Endothelial cell of umbilical vein (primary cell): ENCODE data around the gene FRS2. TPM values are rescaled to one million over a fixed set of nuclear protein-coding genes. Genes with fewer than 3 reads are reported as not detected.

ENCODE experiments used
- BruUV-seq: library from RNA; stranded (reverse); fragments of 400-500 nt; replicated peaks from 2 replicates; lab custom pipeline; 2021; lab: Mats Ljungman, UMichigan
- CTCF ChIA-PET: fragments of 300-600, 350-600 bp; sonication (Branson Sonifier 250); formaldehyde crosslinking; loops from one replicate; lab custom pipeline; 2021; ENCODE audit warnings: antibody characterized with exemption, inconsistent platforms; lab: Charles Lee
- POLR2A ChIA-PET: fragments of 300-600, 350-600 bp; sonication (Branson Sonifier 250); formaldehyde crosslinking; loops from one replicate; lab custom pipeline; 2021; ENCODE audit warnings: antibody characterized with exemption, inconsistent platforms; lab: Charles Lee
- DNase-seq: peaks from one replicate; pipeline ENCODE4 v3.0.0-alpha.2; 2011; ENCODE audit warnings: low read depth, low spot score
- FAIRE-seq: peaks from 2 replicates; lab custom pipeline; 2011; peaks lifted over from hg19 to GRCh38; lab: Jason Lieb, UNC
- H2AFZ ChIP-seq: 2 replicates; pipeline ENCODE4 v1.6.0; 2012; ENCODE audit warnings: low read depth, low read length, control low read depth, inconsistent platforms
- H3K27ac ChIP-seq: 2 replicates; pipeline ENCODE4 v1.5.1; 2011; ENCODE audit warnings: low read depth, mild to moderate bottlenecking, control low read depth, low read length, moderate library complexity; ENCODE audit not compliant: insufficient read depth
- H3K27me3 ChIP-seq, 2 experiments: 2 replicates each; pipeline versions ENCODE4 v1.6.0 to v1.6.1; 2011; ENCODE audit warnings: low read length in 2 of 2, mixed read lengths in 1 of 2; ENCODE audit not compliant: control insufficient read depth in 2 of 2, insufficient read depth in 2 of 2
- H3K36me3 ChIP-seq, 2 experiments: 2 replicates in 1 of 2; 3 replicates in 1 of 2; pipeline ENCODE4 v1.5.1; 2011; ENCODE audit warnings: low read length in 2 of 2, mild to moderate bottlenecking in 1 of 2, moderate library complexity in 1 of 2; ENCODE audit not compliant: control insufficient read depth in 2 of 2, insufficient read depth in 2 of 2; ENCODE audit errors: extremely low read depth in 1 of 2
- H3K4me1 ChIP-seq: 3 replicates; pipeline ENCODE4 v1.5.1; 2011; ENCODE audit warnings: mild to moderate bottlenecking, low read length; ENCODE audit not compliant: control insufficient read depth, insufficient read depth; ENCODE audit errors: extremely low read depth
- H3K4me2 ChIP-seq: 2 replicates; pipeline ENCODE4 v1.6.1; 2011; ENCODE audit warnings: low read length, control low read depth, mixed read lengths; ENCODE audit not compliant: insufficient read depth
- H3K4me3 ChIP-seq, 3 experiments: fragments of 200-600 bp in 1 of 3; sonication (generic), shearing (Covaris generic) in 1 of 3; replicated peaks in 1 of 3; 2 replicates each; pipeline ENCODE4 v1.5.1; 2011 to 2016; ENCODE audit warnings: control low read depth in 3 of 3, low read length in 3 of 3, mild to moderate bottlenecking in 2 of 3, inconsistent platforms in 1 of 3, low read depth in 1 of 3, moderate library complexity in 1 of 3; ENCODE audit not compliant: insufficient read depth in 1 of 3
- H3K79me2 ChIP-seq: 2 replicates; pipeline ENCODE4 v1.6.0; 2012; ENCODE audit warnings: low read length, inconsistent platforms; ENCODE audit not compliant: control insufficient read depth, insufficient read depth
- H3K9ac ChIP-seq: replicated peaks from 2 replicates; pipeline ENCODE3; 2011; ENCODE audit warnings: low read length, control low read depth; ENCODE audit not compliant: insufficient read depth; ENCODE audit errors: extremely low read depth
- H3K9me1 ChIP-seq: replicated peaks from 3 replicates; pipeline ENCODE4 v1.6.0; 2011; ENCODE audit warnings: mild to moderate bottlenecking, low read length; ENCODE audit not compliant: control insufficient read depth, insufficient read depth; ENCODE audit errors: extremely low read depth
- H3K9me3 ChIP-seq: replicated peaks from 2 replicates; pipeline ENCODE4 v1.5.1; 2012; ENCODE audit warnings: low read length, inconsistent platforms; ENCODE audit not compliant: control insufficient read depth, insufficient read depth
- H4K20me1 ChIP-seq: replicated peaks from 2 replicates; pipeline ENCODE3; 2011; ENCODE audit warnings: mild to moderate bottlenecking, low read length; ENCODE audit not compliant: control insufficient read depth, insufficient read depth; ENCODE audit errors: extremely low read depth
- CTCF ChIP-seq, 2 donors: IDR thresholded peaks; 1 replicate in 1 of 2; 2 replicates in 1 of 2; pipeline ENCODE4 v1.5.1; 2011; ENCODE audit warnings: low read length in 2 of 2, mild to moderate bottlenecking in 2 of 2, moderate library complexity in 2 of 2, control low read depth in 1 of 2, inconsistent platforms in 1 of 2, low read depth in 1 of 2; ENCODE audit not compliant: insufficient read depth in 1 of 2; ENCODE audit errors: extremely low read depth in 1 of 2
- EZH2 ChIP-seq: IDR thresholded peaks from 2 replicates; pipeline ENCODE4 v1.6.1; 2012; ENCODE audit warnings: borderline replicate concordance, low read depth, mild to moderate bottlenecking, moderate library complexity, low read length, inconsistent platforms; ENCODE audit not compliant: severe bottlenecking
- FOS ChIP-seq: IDR thresholded peaks from 2 replicates; pipeline ENCODE4 v1.6.1; 2011; ENCODE audit warnings: mild to moderate bottlenecking, low read length, moderate library complexity, borderline replicate concordance; ENCODE audit not compliant: insufficient read depth
- GATA2 ChIP-seq: IDR thresholded peaks from 2 replicates; pipeline ENCODE4 v1.7.0; 2011; ENCODE audit warnings: low read depth, mild to moderate bottlenecking, moderate library complexity, mixed read lengths, low read length; ENCODE audit not compliant: insufficient read length, insufficient read depth
- JUN ChIP-seq: IDR thresholded peaks from 2 replicates; pipeline ENCODE4 v1.6.1; 2011; ENCODE audit warnings: borderline replicate concordance, low read depth; ENCODE audit not compliant: insufficient read length, insufficient read depth
- MYC ChIP-seq: IDR thresholded peaks from one replicate; pipeline ENCODE4 v1.6.1; 2011; ENCODE audit warnings: mild to moderate bottlenecking, low read depth, low read length
- POLR2A ChIP-seq: IDR thresholded peaks from 2 replicates; pipeline ENCODE4 v1.6.1; 2012; ENCODE audit warnings: low read depth, mild to moderate bottlenecking, control low read depth, low read length
- POLR2AphosphoS5 ChIP-seq: IDR thresholded peaks from 2 replicates; pipeline ENCODE4 v1.6.1; 2012; ENCODE audit warnings: low read depth, mild to moderate bottlenecking, control low read depth, low read length, moderate library complexity; ENCODE audit not compliant: insufficient read depth
- dilution Hi-C: fragments of 300-500 bp; cut with MboI; formaldehyde crosslinking; loops from one replicate; pipeline ENCODE4 v1.15.0; 2019; ENCODE audit warnings: low sequenced_read_pairs; ENCODE audit not compliant: extremely low pct_ligation_motif_present
- intact Hi-C: fragments of 100-400 bp; cut with micrococcal nuclease; formaldehyde crosslinking; loops from one replicate; pipeline ENCODE4 v1.10.0; 2022
- polyA plus RNA-seq, 4 experiments: library from polyadenylated mRNA; depleted of rRNA in 3 of 4; stranded (reverse) in 3 of 4; unstranded in 1 of 4; fragments of >200 nt; gene quantifications; 2 replicates each; pipeline versions ENCODE4 v1.2.1 to v1.2.3, GENCODE V29; 2011 to 2012; ENCODE audit warnings: missing spikeins in 1 of 4
- total RNA-seq: library from RNA; stranded (reverse); gene quantifications from 2 replicates; pipeline ENCODE4 v1.2.3, GENCODE V29; 2021
- TF ChIP-seq, protein P1 (sequence below): IDR thresholded peaks from 2 replicates; pipeline ENCODE4 v1.6.1; 2011; ENCODE audit not compliant: insufficient read depth, insufficient read length

FRS2 gene
- total and polyA plus RNA-seq, 2 donors (not counting 3 experiments of a cell fraction or from before 2014, with no cell fraction given) = 6.3 to 15.5 TPM

DNA sequence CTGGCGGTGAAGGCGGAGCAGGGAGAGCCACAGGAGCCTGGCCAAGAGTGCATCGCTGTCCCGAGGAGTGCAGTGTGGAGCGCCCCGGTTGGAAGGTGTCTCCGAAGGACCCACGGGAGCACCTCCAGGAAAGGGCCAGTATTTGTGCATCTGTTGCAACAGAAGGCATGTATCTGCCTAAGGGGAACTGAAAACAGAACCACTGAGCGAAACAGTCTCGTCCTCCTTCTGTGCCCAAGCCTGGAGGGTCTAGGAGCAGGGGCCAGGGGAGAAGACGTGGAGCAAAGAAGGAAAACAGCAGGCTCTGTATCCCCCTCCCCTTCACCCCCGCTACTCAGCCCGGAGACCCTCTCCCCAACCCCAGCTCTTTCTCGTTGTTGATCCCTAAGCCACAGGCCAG lies 145.8 kb downstream of the FRS2 start:
- ChIA-PET CTCF (interaction anchor here (1.6 kb wide), 1 partner anchor 20 kb away, joined by 5 read pairs; no protein-coding TSS in a partner anchor), POLR2A (no interaction called here)
- TF ChIP-seq EZH2 = no peak
- TF ChIP-seq JUN = no peak
- TF ChIP-seq, protein P1, sequence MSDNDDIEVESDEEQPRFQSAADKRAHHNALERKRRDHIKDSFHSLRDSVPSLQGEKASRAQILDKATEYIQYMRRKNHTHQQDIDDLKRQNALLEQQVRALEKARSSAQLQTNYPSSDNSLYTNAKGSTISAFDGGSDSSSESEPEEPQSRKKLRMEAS = no peak
- no peak for TF ChIP-seq CTCF (IDR thresholded peaks at IDR 0.05; ENCODE audit: extremely low read depth in 1 of 2, insufficient read depth in 1 of 2, low read depth in 1 of 2, low read length in 2 of 2)
- no peak for TF ChIP-seq POLR2A
- no peak for TF ChIP-seq GATA2
- TF ChIP-seq MYC = no peak
- TF ChIP-seq FOS = no peak
- no peak for TF ChIP-seq POLR2AphosphoS5
- H3K4me1 ChIP-seq = no peaks in the 10 kb centered on the region
- H3K4me2 ChIP-seq = no peak overlapping the region
- no peaks in the 10 kb centered on the region for H3K9me1 ChIP-seq
- H2AFZ ChIP-seq = no peak overlapping the region
- intact Hi-C loops = no loop called here
- peaks cover 0 to 11% of the 10 kb centered on the region in 2 experiments for H3K27me3 ChIP-seq
- H4K20me1 ChIP-seq = no peaks in the 10 kb centered on the region
- no peak overlapping the region for H3K27ac ChIP-seq
- no peaks in the 10 kb centered on the region for H3K9me3 ChIP-seq
- BruUV-seq = no TSS peak
- no peak overlapping the region for H3K9ac ChIP-seq
- FAIRE-seq (no peak), DNase-seq (no peak)
- no peak overlapping the region for H3K4me3 ChIP-seq
- no peaks in the 10 kb centered on the region for H3K79me2 ChIP-seq
- dilution Hi-C loops = no loop called here
- no peaks in the 10 kb centered on the region for H3K36me3 ChIP-seq
